Measurements from ENCODE around the gene TTYH3.

TTYH3 gene

GRCh38 chr7:2713978-2714377 is 82.2 kb downstream of the TTYH3 start:
- TF ChIP-seq CTCF (conservative IDR thresholded peaks at IDR 0.05; ENCODE audit: low read depth, low read length) = no peak

More at GRCh38 chr7:2713978-2714377, 82.2 kb downstream of the TTYH3 start:
- no peak for DNase-seq (ENCODE audit: low read depth)
- H3K4me3 ChIP-seq (ENCODE audit: low read depth, low read length) = no peak overlapping the region

Data from choroid plexus epithelial cell (primary cell).